PC-3 (cell line): ENCODE measurements around the gene OR10AD1.

Experiments used
- EZH2 ChIP-seq: fragments of 300-600 bp; sonication (generic); IDR thresholded peaks from one replicate; pipeline ENCODE4 v1.6.1; 2017; ENCODE audit warnings: antibody characterized with exemption, mild to moderate bottlenecking, low read length; ENCODE audit not compliant: unreplicated experiment
- EZH2phosphoT487 ChIP-seq: fragments of 300-600 bp; sonication (generic); IDR thresholded peaks from 2 replicates; pipeline ENCODE4 v1.6.1; 2018; ENCODE audit warnings: mild to moderate bottlenecking, antibody characterized with exemption, low read length, borderline replicate concordance
- TF ChIP-seq, protein P1 (sequence below): fragments of 300-600 bp; sonication (generic); conservative IDR thresholded peaks from 2 replicates; pipeline ENCODE4 v1.5.1; 2017; ENCODE audit warnings: antibody characterized with exemption, low read depth, mild to moderate bottlenecking, low read length

- TF ChIP-seq, protein P1, sequence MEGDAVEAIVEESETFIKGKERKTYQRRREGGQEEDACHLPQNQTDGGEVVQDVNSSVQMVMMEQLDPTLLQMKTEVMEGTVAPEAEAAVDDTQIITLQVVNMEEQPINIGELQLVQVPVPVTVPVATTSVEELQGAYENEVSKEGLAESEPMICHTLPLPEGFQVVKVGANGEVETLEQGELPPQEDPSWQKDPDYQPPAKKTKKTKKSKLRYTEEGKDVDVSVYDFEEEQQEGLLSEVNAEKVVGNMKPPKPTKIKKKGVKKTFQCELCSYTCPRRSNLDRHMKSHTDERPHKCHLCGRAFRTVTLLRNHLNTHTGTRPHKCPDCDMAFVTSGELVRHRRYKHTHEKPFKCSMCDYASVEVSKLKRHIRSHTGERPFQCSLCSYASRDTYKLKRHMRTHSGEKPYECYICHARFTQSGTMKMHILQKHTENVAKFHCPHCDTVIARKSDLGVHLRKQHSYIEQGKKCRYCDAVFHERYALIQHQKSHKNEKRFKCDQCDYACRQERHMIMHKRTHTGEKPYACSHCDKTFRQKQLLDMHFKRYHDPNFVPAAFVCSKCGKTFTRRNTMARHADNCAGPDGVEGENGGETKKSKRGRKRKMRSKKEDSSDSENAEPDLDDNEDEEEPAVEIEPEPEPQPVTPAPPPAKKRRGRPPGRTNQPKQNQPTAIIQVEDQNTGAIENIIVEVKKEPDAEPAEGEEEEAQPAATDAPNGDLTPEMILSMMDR, result no peak
- no peak for TF ChIP-seq EZH2
- TF ChIP-seq EZH2phosphoT487, result no peak
Observed at GRCh38 chr12:48221645-48222044, 18.6 kb upstream of the OR10AD1 start.
